Measurements from ENCODE around the gene VSNL1.

VSNL1 gene

DNA sequence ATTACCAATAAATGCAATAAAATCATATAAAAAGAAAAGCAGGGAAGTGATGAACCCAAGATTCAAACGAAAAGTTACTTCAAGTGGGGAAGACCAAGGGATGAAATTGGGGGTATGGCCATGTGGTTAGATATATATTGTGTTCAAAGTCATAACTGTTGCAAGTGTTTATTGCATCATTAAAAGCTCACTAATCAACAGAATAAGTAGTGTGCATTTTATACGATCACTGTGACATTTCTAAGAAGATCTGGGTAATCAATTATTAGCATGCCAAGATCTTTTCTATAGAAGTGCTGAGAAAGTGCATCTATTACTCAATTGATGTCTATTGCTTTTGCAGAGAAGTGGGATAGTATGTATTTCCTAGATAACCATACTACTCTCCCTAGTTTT is 52.9 kb downstream of the VSNL1 start:
- H3K27ac ChIP-seq: no peak overlapping the region
- no peak overlapping the region for H2AFZ ChIP-seq
- H3K4me2 ChIP-seq (ENCODE audit: low read length): no peak overlapping the region
- H3K27me3 ChIP-seq (ENCODE audit: control insufficient read depth, insufficient read depth, low read length): no peaks in the 10 kb centered on the region
- H3K79me2 ChIP-seq: no peaks in the 10 kb centered on the region
- H3K4me3 ChIP-seq (ENCODE audit: low read depth, low read length): no peak overlapping the region
- H3K9me3 ChIP-seq (ENCODE audit: control insufficient read depth, low read length): no peaks in the 10 kb centered on the region
- TF ChIP-seq, protein P1, sequence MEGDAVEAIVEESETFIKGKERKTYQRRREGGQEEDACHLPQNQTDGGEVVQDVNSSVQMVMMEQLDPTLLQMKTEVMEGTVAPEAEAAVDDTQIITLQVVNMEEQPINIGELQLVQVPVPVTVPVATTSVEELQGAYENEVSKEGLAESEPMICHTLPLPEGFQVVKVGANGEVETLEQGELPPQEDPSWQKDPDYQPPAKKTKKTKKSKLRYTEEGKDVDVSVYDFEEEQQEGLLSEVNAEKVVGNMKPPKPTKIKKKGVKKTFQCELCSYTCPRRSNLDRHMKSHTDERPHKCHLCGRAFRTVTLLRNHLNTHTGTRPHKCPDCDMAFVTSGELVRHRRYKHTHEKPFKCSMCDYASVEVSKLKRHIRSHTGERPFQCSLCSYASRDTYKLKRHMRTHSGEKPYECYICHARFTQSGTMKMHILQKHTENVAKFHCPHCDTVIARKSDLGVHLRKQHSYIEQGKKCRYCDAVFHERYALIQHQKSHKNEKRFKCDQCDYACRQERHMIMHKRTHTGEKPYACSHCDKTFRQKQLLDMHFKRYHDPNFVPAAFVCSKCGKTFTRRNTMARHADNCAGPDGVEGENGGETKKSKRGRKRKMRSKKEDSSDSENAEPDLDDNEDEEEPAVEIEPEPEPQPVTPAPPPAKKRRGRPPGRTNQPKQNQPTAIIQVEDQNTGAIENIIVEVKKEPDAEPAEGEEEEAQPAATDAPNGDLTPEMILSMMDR (IDR thresholded peaks at IDR 0.05): no peak
- H3K36me3 ChIP-seq (ENCODE audit: control insufficient read depth, insufficient read depth, low read length): no peaks in the 10 kb centered on the region
- H3K4me1 ChIP-seq: peaks cover 5% of the 10 kb centered on the region
- H3K9ac ChIP-seq: no peak overlapping the region

DNA sequence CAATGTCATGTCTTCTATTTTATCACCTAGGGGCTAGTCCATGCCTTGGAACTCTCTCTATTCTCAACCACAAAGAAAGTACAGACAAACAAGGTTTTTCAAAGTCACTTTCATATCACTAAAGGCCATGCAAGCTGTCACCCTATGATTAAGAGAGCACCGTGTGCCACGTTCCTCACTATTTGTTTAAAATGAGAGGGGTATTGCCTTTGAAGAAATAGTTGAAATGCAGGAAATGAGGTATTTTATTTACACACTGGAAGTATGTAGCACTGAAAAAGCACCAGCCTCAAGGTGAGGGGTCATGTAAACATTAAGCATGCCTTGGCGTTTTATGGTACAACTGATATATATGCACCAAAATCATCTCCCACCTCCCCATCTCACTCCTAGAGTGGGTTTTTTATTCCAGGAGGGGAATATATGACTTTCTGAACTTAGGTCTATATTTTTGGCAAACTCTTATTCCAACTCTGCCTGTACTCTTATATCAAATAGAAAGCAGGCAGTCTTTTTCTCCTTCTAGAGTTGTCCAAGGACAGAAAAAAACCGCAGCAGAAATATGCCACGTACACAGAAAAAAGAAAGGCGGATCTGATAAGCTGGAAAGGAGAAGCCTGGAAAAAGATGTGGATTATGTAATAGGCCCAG is 53.5 kb downstream of the VSNL1 start:
- Histone ChIP-seq H3K79me2 (no peaks in the 10 kb centered on the region), H3K4me3 (ENCODE audit: low read depth, low read length) (no peak overlapping the region), H3K36me3 (ENCODE audit: control insufficient read depth, insufficient read depth, low read length) (no peaks in the 10 kb centered on the region), H3K27ac (no peak overlapping the region), H3K4me2 (ENCODE audit: low read length) (no peak overlapping the region), H3K9ac (no peak overlapping the region), H2AFZ (no peak overlapping the region), H3K27me3 (ENCODE audit: control insufficient read depth, insufficient read depth, low read length) (no peaks in the 10 kb centered on the region), H3K4me1 (peaks cover 5% of the 10 kb centered on the region), H3K9me3 (ENCODE audit: control insufficient read depth, low read length) (no peaks in the 10 kb centered on the region)
- TF ChIP-seq, protein P1 (IDR thresholded peaks at IDR 0.05): no peak

DNA sequence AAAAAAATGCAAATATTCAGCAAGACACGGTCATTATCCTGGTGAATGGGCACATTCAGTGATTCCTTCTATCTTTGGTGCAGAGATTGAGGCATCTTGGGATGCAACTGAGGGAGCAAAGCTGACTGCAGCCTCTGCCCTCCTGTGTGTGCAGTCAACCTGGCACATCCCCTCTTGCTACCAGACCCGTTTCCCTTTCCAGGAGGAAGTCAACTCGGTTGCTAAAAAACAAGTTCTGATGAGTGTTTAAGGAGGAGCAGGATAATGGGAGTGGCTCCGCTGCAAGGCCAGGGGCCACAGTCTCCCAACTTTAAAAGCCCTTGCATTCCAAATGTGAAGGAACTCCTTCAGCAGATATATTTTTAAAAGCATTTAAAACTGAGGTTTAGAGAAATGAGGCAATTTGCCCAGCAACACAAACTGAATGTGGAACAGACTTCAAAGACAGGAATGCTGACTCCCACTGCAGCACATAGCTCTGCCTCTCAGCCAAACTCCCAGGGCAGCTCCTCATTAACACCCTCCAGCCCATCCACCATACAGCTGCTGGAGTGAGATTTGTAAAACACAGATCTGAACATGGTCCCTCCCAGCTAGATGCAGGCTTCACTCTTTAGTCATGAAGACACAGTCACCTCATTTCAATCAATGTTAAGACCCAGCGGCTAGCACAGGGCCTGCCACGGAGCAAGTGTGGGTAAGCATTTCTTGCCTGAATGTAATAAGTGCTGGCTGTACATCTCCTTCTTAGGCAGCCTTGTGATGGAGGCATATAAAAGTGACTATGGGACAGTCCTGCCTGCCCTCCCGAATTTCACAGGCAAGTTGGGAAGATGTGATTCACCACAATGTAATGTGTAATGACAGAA is 54.3 kb downstream of the VSNL1 start:
- no peak overlapping the region for H2AFZ ChIP-seq
- H3K4me3 ChIP-seq (ENCODE audit: low read depth, low read length): no peak overlapping the region
- no peaks in the 10 kb centered on the region for H3K9me3 ChIP-seq (ENCODE audit: control insufficient read depth, low read length)
- H3K27me3 ChIP-seq (ENCODE audit: control insufficient read depth, insufficient read depth, low read length): no peaks in the 10 kb centered on the region
- no peak overlapping the region for H3K27ac ChIP-seq
- no peaks in the 10 kb centered on the region for H3K36me3 ChIP-seq (ENCODE audit: control insufficient read depth, insufficient read depth, low read length)
- H3K4me2 ChIP-seq (ENCODE audit: low read length): no peak overlapping the region
- H3K9ac ChIP-seq: no peak overlapping the region
- TF ChIP-seq, protein P1 (IDR thresholded peaks at IDR 0.05): no peak
- H3K4me1 ChIP-seq: peaks cover 5% of the 10 kb centered on the region
- H3K79me2 ChIP-seq: no peaks in the 10 kb centered on the region

DNA sequence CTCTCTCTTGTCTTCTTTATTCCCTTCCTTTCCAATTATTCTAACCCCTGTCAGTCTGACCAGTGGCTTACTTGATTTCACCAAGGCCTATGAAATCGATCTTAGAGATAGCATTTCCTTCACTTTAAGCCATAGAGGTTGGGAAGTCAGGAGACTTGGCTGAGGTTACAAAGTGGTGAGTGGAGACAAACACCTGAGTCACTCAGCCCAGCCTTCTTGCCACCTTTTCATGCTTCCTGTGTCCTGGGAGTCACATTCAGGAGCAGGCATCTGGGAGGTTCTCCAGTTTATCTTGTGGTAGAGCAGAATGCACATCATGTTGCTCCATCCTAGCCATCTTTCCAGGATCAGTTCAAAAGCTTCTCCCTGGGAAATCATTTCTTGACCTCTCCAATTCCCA is 59.1 kb downstream of the VSNL1 start:
- Histone ChIP-seq H3K27ac (no peak overlapping the region), H3K36me3 (ENCODE audit: control insufficient read depth, insufficient read depth, low read length) (no peaks in the 10 kb centered on the region), H3K79me2 (no peaks in the 10 kb centered on the region), H2AFZ (no peak overlapping the region), H3K4me2 (ENCODE audit: low read length) (no peak overlapping the region), H3K9ac (no peak overlapping the region), H3K4me3 (ENCODE audit: low read depth, low read length) (no peak overlapping the region), H3K4me1 (no peaks in the 10 kb centered on the region), H3K9me3 (ENCODE audit: control insufficient read depth, low read length) (no peaks in the 10 kb centered on the region), H3K27me3 (ENCODE audit: control insufficient read depth, insufficient read depth, low read length) (no peaks in the 10 kb centered on the region)
- TF ChIP-seq, protein P1 (IDR thresholded peaks at IDR 0.05): no peak
